ENCODE measurements around the gene ESR2.
A peak's percentile ranks its signal among the peaks of the same experiment; 100 is the strongest.
"Not testable (repeated sequence)": the region's sequence is repeated elsewhere in the genome, so short reads cannot be mapped to it uniquely, and the experiment has no call there.

Gene ESR2

DNA sequence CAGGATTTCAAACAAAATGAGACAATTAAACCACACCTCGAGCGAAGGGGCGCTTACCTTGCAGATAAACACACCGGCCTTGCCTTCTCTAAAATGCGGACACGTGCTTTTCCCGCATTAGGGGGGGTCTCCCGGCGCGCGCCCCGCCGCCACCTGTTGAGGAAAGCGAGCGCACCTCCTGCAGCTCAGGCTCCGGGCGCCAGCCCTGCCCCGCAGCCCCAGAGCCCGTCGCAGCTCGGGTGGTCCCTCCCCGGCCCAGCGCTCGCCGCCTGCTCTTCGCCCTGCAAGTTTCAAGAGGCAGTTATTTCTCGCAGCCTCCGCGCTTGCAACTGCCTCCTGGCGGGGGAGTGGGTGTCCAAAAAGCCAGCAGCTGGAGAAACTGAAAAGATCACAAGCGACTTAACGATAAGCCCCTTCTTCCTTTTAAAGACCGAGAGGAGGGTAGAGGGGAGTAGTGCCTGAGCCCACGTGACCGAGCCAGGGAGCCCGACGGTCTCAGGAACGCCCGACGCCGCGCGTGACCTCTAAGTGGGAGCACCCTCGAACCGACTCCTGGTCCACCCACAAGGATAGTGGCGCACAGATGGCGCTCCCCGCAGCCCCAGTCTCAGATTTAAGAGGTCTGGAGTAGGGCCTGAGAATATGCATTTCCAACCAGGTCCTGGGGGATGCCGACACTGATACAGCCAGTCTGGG lies at the start of gene ESR2:
Gene ESR2 (minus strand): TSS at position 396 of the 696 bp plus-strand sequence. CDS start 11,386 bp downstream, outside the sequence.
- no peak for FAIRE-seq

DNA sequence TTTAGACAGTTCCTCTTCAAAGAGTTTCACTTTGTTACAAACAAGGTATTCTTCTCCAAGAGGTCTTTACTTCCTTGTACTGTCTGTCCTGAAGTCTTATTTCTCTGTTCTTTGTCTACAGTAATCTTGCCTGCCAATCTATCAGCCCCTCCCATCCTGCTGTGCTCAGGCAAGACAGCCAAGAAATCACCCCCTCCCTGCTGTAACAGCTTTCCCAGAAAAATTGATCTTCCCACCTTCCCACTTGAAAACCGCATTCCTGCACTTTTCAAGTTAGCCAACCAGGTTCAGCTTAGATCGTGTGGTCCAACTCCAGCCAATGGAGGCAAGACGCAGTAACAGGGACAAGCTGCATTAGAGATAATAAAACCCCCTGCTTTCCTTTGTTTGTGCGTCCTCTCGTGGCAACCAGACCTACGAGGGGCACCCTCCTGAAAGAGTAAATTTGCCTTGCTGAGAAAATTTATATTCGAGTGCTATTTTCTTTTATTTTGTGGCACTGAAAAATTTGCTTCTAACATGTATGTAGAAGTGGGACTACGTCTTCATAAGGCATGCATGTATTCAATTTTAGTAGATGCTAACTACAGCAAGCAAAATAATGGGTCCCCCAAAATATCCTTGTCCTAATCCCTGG lies 46.5 kb upstream of the ESR2 start:
- FAIRE-seq = no peak

DNA sequence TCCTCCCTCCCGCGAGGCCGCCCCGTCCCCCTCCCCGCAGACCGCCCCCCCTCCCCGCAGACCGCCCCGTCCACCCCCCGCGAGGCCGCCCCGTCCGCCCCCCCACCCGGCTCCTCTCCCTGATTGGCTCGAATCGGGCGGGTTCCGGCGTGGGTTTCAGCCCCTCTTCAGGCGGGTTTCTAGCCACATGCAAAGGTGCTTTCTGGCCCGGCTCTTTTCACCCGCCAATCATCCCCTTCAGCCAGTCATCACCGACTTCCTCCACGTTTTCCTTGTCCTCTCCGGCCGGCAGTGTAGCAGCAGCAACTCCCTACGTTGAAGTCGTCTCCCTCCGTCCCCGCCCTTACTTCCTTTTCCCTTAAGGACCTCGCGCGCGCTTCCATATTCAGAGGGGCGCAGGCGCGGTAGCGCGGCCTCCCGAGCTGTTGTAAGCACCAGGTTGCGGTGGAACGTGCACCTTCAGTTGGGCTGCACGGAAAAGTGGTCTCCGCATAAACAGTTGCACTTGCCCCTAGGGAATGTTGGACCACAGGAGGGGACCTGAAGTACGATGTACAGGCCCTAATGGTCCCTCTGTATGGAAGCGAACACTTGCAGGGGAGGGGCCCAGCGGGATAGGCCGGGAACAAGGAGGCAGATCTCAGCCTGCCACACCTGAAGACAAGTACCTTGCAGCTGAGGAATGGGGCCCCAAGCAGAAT lies 44.6 kb upstream of the ESR2 start:
- FAIRE-seq = no peak

DNA sequence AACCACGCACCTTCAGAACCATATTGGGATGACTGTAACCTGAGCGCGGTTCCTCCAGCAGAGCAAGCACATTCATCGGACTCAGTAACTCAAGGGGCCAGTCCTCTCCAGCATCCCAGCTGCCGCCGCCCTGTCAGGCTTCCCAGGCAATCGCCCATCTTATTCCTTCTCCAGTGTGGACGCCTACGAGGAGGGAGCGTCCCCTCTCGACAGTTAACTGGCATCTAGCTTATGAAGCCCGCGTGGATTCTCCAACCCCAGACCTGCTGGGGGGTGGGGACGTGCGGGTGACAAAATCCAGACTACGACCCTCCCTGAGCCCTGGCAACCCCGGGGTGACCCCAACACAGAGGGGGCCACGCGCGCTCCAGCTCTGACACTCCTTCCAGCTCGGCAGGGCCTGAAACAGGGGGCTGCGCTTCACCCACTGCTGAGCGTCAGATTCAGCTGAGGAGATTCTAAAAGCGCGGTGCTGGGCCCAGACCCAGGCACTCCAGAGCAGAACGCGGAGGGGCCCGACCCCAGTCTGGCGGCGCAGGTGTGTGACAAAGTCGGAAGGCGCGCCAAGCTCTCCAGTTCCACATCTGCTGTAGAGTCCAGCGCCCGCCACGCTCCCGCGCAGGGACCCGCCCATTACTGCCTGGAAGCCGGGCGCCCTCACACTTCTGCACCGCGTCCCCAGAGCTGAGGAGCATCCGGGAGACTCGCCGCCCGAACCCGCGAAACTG lies 43.9 kb upstream of the ESR2 start:
- FAIRE-seq = no peak

DNA sequence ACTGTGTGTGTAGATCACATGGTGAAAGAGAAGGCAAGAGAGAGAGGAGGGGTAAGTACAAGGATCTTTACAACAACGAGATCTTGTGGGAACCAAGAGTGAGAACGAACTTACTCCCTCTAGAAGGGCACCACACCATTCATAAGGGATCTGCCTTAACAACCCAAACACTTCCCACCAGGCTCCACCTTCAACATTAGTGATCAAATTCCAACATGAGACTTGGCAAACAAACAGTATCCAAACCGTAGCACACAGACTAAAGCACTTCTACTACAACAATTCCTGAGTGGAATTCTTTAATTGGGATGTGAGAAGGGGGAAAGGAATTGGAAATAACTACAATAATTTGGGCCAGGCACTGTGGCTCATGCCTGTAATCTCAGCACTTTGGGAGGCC lies 35.0 kb upstream of the ESR2 start:
- FAIRE-seq = no peak

DNA sequence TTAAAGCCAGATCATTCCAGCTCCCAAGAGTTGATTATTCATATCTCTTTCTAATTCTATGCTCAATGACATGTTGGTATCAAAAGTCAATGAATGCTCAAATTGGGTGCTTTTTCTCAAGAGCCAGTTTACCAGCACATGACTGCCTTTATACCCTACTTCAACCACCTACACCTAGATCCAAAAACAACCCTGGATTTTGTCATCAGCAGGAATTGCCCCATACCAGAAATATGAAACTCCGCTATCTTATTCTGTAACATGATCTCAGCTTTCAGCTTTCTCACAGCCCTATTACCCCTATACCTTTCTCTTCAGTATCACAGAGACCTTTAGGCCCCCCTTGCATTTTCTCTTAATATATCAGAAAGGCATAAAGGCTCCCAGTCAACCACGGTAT lies 32.3 kb upstream of the ESR2 start:
- FAIRE-seq = no peak

DNA sequence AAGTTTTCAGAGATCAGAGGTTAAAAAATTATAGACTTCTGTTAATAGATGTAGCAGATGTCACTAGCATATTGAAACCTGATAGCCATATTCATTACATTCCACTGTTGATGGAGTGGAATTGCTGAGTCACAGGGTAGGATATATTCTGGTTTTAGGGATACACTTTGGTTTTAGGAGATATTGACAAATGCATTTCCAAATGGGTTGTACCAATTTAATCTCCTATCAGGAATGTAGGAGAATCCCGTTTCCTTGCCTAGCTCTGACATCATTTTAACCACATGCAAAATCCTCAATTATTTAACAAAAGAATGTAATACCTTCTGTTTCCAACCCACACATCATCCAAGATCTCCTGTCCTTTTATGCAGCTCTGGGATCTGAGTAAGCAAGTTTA lies 30.7 kb upstream of the ESR2 start:
- no peak for FAIRE-seq

DNA sequence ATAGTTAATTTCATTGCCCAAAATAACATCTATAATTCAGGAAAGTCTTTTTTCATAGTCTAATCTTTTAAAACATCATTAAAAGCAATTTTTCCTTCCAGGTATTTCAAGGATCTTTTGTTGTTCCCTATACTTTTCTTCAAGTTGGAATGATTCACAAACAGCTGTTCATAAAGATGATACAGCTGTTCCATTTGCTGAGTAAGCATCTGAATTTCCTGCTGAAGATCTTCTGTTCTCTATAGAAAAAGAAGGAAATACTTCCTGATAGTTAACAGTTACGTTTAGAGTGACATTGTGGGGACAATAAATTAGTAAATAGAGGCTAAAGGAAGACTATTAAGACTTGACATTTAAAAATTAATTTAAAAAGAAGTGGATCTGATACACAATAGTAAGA lies 30.3 kb upstream of the ESR2 start:
- FAIRE-seq = peak; percentile 41

DNA sequence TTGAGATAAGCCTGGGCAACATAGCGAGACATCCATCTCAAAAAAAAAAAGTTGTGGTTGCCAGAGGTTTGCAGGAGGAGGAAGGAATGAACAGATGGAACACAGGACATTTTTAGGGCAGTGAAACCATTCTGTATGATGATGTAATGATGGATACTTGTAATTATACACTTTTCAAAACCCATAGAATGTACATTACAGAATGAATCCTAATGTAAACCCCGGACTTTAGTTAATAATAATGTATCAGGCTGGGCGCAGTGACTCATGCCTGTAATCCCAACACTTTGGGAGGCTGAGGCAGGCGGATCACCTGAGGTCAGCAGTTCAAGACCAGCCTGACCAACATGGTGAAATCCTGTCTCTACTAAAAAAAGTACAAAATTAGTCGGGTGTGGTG lies 26.2 kb upstream of the ESR2 start:
- FAIRE-seq = not testable (repeated sequence)

DNA sequence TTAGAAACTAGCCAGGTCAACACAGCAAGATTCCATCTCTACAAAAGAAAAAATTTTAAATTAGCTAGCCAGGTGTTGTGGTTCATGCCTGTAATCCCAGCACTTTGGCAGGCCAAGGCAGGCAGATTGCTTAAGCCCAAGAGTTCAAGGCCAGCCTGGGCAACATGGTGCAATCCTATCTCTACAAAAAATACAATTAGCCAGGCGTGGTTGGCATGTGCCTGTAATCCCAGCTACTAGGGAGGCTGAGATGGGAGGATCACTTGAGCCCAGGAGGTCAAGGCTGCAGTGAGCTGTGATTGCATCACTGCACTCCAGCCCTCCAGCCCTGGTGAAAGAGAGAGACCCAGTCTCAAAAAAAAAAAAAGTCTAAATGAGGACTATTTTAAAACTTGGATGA lies 24.5 kb upstream of the ESR2 start:
- not testable (repeated sequence) for FAIRE-seq

DNA sequence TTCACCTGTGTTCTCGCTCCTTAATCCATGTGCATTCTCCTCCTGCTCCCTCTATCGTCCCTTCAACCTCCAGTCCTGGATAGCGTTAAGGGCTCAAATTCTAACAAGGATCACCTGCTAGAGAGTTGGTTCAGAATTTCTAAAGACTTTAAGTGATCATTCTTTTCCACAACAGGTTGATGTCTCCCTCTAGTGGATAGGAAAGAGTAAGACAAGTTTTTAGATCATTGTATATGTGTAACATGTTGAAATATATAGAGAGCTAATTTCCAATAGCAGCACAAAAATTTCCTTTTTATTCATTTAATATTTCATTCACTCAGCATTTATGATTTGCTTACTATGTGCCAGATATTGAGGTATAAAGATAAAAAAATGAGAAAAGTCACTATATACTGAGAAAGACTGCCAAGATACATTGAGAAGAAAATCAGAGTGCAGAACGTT lies 9.3 kb upstream of the ESR2 start:
- peak; percentile 99 for FAIRE-seq

DNA sequence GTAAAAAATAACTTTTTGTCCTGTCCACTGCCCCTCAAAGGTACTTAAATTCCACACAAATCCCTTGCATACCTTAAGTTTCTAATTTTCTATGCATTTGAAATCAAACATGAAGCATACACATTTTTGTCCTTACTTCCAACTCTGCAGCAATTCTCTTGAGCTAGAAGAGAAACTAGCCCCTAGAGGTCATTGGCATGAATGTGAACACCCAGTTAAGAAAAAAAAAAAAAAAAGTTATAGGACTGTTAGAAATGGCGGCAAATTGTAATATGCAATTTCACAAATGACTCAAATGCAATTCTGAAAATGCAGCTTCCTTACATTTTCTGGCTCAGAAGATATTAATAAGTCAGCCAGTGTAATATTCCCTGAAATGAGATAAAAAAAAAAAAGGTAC lies 4.6 kb upstream of the ESR2 start:
- no peak for FAIRE-seq

DNA sequence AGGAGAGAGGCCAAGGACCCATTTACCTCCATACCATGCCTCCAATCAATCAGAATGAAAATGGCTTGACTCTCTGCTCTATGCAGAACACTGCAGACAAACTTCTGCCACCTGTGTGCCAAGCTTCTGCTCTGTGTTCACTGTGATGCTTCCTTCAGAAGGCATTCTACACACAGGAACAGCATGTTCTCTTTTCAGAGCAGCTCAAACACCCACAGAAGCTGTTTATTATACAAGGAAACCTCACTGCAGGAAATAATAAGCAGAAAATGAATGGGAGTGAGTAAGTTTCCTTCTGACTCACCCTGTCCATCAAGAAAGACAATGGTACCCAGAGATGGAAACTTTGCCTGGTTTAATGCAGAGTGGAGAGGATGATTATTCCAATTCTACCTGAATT lies 2.4 kb upstream of the ESR2 start:
- no peak for FAIRE-seq

DNA sequence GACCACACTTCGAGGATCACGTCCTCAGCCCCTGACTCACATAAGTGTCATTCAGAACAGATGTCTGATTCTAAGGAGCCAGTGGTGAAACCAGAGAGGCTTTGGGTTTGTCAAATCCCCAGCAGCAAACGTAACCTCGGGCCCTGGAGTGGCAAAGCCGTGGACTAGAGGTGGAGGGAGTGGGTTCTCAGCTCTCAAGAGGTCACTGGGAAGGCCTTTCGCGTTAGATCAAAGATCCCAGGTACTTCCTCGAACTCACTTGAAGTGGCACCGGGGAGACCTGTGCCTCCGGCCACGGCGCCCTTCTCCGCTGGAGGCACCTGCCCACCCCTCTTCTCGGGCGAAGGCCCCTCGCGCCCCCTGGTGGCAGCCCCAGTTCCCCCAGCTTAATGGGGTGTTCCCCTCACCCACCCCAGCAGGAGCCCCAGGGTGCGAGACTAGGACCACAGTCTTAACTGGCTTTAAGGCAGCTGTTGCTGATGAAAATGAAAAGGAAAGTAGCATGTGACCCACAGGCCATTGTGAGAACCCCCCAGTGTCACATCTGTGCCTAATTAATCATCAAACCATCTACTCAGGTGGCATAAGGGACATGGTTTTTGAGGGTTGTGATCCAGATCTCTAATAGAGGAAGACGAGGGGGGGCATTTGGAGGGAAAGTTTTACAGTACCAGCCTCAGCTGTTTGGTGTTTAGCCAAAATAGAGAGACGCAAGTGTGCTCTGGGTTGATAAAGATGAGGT lies 672 bp upstream of the ESR2 start:
- no peak for FAIRE-seq

DNA sequence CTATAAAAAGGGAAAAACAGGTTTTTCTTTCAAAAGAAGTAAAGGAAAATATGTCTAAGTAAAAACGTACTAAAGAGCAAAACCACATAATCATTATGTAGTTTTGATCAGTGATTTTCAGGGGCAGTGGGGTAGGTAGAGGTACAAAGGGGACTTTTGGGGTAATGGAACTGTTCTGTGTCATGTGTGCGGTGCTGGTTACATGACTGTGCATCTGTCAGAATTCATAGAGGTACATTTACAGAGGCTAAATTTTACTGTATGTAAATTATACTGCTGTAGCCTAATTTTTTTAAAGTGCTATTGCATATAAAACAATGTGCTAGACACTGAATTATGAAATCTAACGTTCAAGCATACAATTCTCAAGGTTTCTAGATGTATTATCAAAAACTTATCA lies 2.0 kb downstream of the ESR2 start:
- no peak for FAIRE-seq

DNA sequence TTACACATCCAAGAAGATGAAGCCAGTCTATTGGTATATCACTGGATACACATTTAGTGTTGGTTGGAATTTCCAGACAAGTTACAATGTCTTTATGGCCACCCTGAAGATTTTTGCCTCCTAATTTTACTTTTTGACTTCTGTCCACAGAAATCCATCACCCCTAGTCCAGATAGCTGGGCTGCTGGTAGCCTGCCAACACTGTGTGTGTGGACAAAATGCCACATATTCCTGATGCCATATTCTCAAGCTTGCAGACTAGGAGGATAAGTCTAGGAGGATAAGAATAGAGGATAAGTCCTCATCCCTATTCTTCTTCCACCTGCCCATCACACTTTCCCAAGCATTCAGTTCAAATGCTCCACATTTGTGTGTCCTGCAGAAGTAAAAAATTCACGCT lies 4.6 kb downstream of the ESR2 start:
- FAIRE-seq = no peak

DNA sequence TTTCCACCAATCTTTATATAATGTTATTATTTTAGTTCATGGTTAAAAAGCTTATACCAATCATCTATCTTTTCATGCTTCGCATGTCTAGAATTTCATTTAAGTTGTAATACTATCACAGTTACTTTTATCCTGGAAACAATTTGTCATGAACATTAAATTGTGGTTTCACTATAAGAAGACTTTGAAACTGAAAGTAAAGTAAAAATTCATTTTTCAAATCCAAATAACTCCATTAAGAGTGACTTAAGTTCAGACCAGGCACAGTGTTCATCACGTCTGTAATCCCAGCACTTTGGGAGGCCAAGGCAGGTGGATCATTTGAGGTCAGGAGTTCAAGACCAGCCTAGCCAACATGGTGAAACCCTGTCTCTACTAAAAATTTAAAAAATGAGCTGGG lies 12.4 kb downstream of the ESR2 start:
- FAIRE-seq = no peak

DNA sequence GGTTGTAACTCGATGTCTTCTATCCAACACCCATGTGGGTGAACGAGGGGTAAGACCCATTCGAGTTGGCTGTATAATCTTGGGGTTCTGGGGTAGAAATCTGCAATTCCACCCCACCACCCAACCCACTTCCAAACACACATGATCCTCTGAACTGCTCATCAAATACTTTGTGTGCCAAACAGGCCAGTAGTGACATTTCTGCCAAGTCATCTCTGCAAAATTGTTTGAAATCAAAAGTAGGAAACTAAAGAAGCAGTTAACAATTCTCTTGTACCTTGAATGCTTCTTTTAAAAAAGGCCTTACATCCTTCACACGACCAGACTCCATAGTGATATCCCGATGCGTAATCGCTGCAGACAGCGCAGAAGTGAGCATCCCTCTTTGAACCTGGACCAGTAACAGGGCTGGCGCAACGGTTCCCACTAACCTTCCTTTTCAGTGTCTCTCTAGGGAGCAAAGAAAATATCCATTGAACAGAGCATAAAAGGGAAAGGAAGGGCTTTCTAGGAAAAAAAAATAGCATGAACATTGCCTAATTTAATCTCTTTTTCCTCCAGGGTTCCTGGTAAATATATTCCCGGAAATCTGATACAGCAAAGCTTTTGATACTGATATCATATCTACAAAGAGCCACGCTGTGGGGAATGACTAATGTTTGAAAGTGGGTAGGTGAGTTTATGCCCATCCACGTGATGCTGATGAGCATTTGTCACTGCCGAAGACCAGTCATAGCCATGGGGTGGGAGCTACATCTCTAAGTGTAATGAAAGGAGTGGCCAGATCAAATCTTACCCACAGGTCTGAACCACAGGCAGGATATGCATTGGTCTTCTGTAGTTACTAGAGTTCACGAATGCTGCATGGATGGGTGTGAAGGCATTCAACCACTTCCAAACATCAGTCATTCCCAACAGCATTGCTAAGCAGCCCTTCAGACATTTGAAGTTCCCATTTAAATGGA lies 14.2 kb downstream of the ESR2 start:
- no peak for FAIRE-seq

DNA sequence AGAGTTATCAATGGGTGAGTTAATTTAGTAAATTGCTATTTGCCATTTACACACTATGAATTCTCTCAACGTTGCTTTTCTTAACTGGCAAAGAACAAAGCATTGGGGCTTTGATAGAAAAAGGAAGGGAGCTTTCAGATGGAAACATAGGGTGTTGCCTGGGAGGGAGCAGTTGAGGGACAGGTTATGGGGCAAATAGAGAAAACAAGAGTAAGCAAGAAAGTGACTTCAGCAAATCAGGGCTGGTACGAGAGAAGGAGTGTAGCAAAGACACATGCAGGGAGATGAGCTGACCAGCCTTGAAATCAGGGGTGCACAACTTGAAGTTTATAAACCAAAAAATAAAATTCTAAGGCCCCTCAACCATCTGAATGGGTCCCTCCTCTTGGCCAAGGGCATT lies 15.7 kb downstream of the ESR2 start:
- no peak for FAIRE-seq

DNA sequence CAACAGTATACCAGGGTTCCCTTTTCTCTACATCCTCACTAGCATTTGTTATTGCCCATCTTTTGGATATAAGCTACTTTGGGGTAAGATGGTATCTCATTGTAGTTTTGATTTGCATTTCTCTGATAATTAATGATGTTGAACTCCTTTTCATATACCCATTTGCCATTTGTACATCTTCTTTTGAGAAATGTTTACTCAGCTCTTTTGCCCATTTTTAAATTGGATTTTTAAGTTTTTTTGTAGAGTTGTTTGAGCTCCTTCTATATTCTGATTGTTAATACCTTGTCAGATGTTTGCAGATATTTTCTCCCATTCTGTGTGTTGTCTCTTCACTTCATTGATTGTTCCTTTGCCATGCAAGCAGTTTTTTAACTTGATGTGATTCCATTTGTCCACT lies 22.2 kb downstream of the ESR2 start:
- no peak for FAIRE-seq

DNA sequence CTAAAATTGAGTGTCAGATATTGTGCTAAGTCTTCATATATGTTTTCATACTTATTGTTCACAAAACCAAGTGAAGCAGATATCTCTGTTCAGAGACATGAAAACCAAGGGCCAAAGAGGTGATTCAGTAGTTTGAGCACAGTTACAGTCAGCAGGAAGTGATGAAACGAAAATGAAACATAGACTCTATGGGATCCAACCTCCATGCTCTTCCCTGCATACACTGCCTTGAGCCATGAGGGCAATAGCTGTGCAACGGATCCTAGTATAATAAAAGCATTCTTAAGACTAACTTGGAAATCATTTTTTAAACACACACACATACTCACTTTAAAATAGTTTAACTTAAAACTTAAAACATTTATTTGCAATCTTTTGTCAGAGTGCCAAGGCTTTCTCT lies 27.9 kb downstream of the ESR2 start:
- FAIRE-seq = no peak

DNA sequence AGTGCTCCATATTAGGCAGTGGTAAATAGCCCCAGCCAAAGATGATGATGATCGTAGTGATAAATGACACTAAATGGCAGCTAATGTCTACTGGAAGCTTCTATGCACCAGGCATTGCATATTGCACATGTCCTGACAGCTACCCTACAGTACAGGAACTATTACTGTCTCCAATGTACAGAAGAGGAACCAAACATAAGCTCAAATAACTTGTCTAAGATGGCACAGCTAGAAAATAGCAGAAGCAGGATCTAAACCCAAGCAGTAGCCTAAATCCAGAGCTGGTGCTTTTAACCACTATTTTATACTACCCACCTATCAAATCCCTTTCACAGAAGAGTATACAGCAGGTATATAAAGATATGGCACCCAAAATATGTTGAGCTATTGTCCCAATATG lies 28.9 kb downstream of the ESR2 start:
- FAIRE-seq = no peak
